ENCODE results near the gene TNKS2.

Gene TNKS2

GRCh38 chr10:91798649-91799611 lies 704 bp downstream of the TNKS2 start:
- no peak for TF ChIP-seq CTCF (conservative IDR thresholded peaks at IDR 0.05; ENCODE audit: low read length)
- no peak for TF ChIP-seq EZH2phosphoT487 (IDR thresholded peaks at IDR 0.05; ENCODE audit: borderline replicate concordance)
- H3K79me2 ChIP-seq (ENCODE audit: insufficient read depth, low read length): peaks cover 69% of the 10 kb centered on the region
- H3K4me3 ChIP-seq (ENCODE audit: low read length, poor library complexity, severe bottlenecking): peak overlapping the region; percentile 89
- H2AFZ ChIP-seq (ENCODE audit: low read length): peak overlapping the region; percentile 90
- peaks cover 57% of the 10 kb centered on the region for H3K4me1 ChIP-seq (ENCODE audit: insufficient read depth, low read length, poor library complexity, severe bottlenecking)
- H4K20me1 ChIP-seq (ENCODE audit: insufficient read depth, low read length, poor library complexity, severe bottlenecking): peaks cover 52% of the 10 kb centered on the region
- H3K9ac ChIP-seq (ENCODE audit: low read depth, low read length, poor library complexity, severe bottlenecking): peak overlapping the region; percentile 98
- peaks cover 5% of the 10 kb centered on the region; the same call in 1 of the 2 replicates for H3K36me3 ChIP-seq (ENCODE audit: insufficient read depth, low read length)
- H3K9me2 ChIP-seq (replicated peaks; ENCODE audit: low read depth, low read length): no peaks in the 10 kb centered on the region
- H3K9me3 ChIP-seq (ENCODE audit: insufficient read depth, low read depth, low read length): no peaks in the 10 kb centered on the region
- H3F3A ChIP-seq (ENCODE audit: low read depth): no peaks in the 10 kb centered on the region
- peak overlapping the region; percentile 95 for H3K4me2 ChIP-seq (ENCODE audit: low read depth, low read length, poor library complexity, severe bottlenecking)
- H3K27me3 ChIP-seq (ENCODE audit: insufficient read depth, low read length, poor library complexity, severe bottlenecking): no peaks in the 10 kb centered on the region

GRCh38 chr10:91799612-91799975 lies 1.4 kb downstream of the TNKS2 start:
- Histone ChIP-seq H3K4me2 (ENCODE audit: low read depth, low read length, poor library complexity, severe bottlenecking) (peak overlapping the region; percentile 95), H3K36me3 (ENCODE audit: insufficient read depth, low read length) (peaks cover 5% of the 10 kb centered on the region; the same call in 1 of the 2 replicates), H3K9ac (ENCODE audit: low read depth, low read length, poor library complexity, severe bottlenecking) (peak overlapping the region; percentile 98), H2AFZ (ENCODE audit: low read length) (no peak overlapping the region), H3K4me1 (ENCODE audit: insufficient read depth, low read length, poor library complexity, severe bottlenecking) (peaks cover 64% of the 10 kb centered on the region), H3K79me2 (ENCODE audit: insufficient read depth, low read length) (peaks cover 76% of the 10 kb centered on the region), H3K27me3 (ENCODE audit: insufficient read depth, low read length, poor library complexity, severe bottlenecking) (no peaks in the 10 kb centered on the region), H3K9me2 (replicated peaks; ENCODE audit: low read depth, low read length) (no peaks in the 10 kb centered on the region), H3K9me3 (ENCODE audit: insufficient read depth, low read depth, low read length) (no peaks in the 10 kb centered on the region), H3F3A (ENCODE audit: low read depth) (no peaks in the 10 kb centered on the region), H3K4me3 (ENCODE audit: low read length, poor library complexity, severe bottlenecking) (peak overlapping the region; percentile 89), H4K20me1 (ENCODE audit: insufficient read depth, low read length, poor library complexity, severe bottlenecking) (peaks cover 59% of the 10 kb centered on the region)
- no peak for TF ChIP-seq CTCF (conservative IDR thresholded peaks at IDR 0.05; ENCODE audit: low read length)
- TF ChIP-seq EZH2phosphoT487 (IDR thresholded peaks at IDR 0.05; ENCODE audit: borderline replicate concordance): no peak

- TF ChIP-seq CTCF (conservative IDR thresholded peaks at IDR 0.05; ENCODE audit: low read length): no peak
- no peak overlapping the region for H2AFZ ChIP-seq (ENCODE audit: low read length)
- no peaks in the 10 kb centered on the region for H3K27me3 ChIP-seq (ENCODE audit: insufficient read depth, low read length, poor library complexity, severe bottlenecking)
- H3K4me3 ChIP-seq (ENCODE audit: low read length, poor library complexity, severe bottlenecking): peak overlapping the region; percentile 89
- peaks cover 67% of the 10 kb centered on the region for H3K4me1 ChIP-seq (ENCODE audit: insufficient read depth, low read length, poor library complexity, severe bottlenecking)
- H3K9ac ChIP-seq (ENCODE audit: low read depth, low read length, poor library complexity, severe bottlenecking): peak overlapping the region; percentile 98
- no peaks in the 10 kb centered on the region for H3F3A ChIP-seq (ENCODE audit: low read depth)
- H3K36me3 ChIP-seq (ENCODE audit: insufficient read depth, low read length): peaks cover 6% of the 10 kb centered on the region; the same call in 1 of the 2 replicates
- H3K4me2 ChIP-seq (ENCODE audit: low read depth, low read length, poor library complexity, severe bottlenecking): peak overlapping the region; percentile 95
- H3K9me2 ChIP-seq (replicated peaks; ENCODE audit: low read depth, low read length): no peaks in the 10 kb centered on the region
- peaks cover 61% of the 10 kb centered on the region for H4K20me1 ChIP-seq (ENCODE audit: insufficient read depth, low read length, poor library complexity, severe bottlenecking)
- H3K79me2 ChIP-seq (ENCODE audit: insufficient read depth, low read length): peaks cover 82% of the 10 kb centered on the region
- H3K9me3 ChIP-seq (ENCODE audit: insufficient read depth, low read depth, low read length): no peaks in the 10 kb centered on the region
Measured at GRCh38 chr10:91800182-91800581, 2.0 kb downstream of the TNKS2 start.

Data from Loucy (cell line).